ENCODE data around the gene PRRG2.

Gene PRRG2

DNA sequence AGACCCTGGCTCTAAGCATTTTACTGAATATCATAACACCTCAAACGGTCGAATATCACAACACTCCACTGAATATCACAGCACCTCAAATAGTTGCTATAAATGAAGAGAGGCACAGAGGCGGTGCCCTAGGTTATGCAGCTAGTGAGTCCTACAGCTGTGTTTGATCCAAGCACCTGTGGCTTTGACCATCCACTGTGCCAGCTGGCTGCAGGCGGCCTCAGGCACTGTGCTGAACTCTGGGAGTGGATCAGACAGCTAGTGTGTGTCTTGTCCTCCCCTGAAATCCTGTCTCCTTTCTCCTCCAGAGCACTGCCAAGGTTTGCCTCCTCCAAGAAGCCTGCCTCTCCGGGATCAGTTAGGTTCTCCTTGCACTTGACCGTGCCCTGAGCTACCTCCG, 8.1 kb upstream of the PRRG2 start:
- no peaks in the 10 kb centered on the region for H3K27me3 ChIP-seq (ENCODE audit: insufficient read depth, low read length, poor library complexity)
- no peak for ATAC-seq (ENCODE audit: insufficient read depth, low read depth)
- no peak overlapping the region for H3K9ac ChIP-seq (ENCODE audit: low read depth, low read length)
- no peak overlapping the region for H3K4me2 ChIP-seq (ENCODE audit: insufficient read depth, low read length)
- DNase-seq: no peak
- H3K27ac ChIP-seq (ENCODE audit: low read length): no peak overlapping the region
- peaks cover 26% of the 10 kb centered on the region for H3K36me3 ChIP-seq (ENCODE audit: insufficient read depth, low read length)
- H4K20me1 ChIP-seq (ENCODE audit: insufficient read depth, low read length): peaks cover 28% of the 10 kb centered on the region; the same call in 1 of the 2 replicates
- TF ChIP-seq EZH2 (IDR thresholded peaks at IDR 0.05; ENCODE audit: borderline replicate concordance, low read depth, low read length, severe bottlenecking) (no peak), CTCF (IDR thresholded peaks at IDR 0.05; ENCODE audit: borderline replicate concordance, extremely low read depth, low read length, poor library complexity, severe bottlenecking) (no peak)
- no peaks in the 10 kb centered on the region for H3K9me3 ChIP-seq (ENCODE audit: insufficient read depth, low read length, severe bottlenecking)
- peaks cover 23% of the 10 kb centered on the region for H3K4me1 ChIP-seq (ENCODE audit: insufficient read depth, low read length)
- no peak overlapping the region for H2AFZ ChIP-seq (ENCODE audit: low read depth, low read length)
- H3K4me3 ChIP-seq (ENCODE audit: low read depth in 1 of 2, low read length in 2 of 2): no peak overlapping the region
- peaks cover 58% of the 10 kb centered on the region for H3K79me2 ChIP-seq (ENCODE audit: insufficient read depth, low read length)

DNA sequence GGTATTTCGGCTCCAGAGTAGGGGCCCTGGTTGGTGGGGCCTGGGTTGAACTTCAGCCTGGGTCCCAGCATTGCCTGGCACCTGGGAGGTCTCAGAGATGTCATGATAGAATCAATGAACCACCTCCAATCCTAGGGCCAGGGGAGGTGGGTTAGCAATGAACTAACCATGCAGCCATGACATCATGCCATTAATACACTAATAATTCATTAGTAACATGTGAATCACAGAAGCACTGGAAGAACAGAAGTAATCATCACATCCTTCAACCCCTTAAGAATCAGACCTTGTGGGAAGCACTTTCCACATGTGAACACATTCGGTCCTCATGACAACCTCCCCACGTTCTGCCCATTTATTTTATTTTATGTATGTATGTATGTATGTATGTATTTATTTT, 7.7 kb upstream of the PRRG2 start:
- no peak overlapping the region for H3K27ac ChIP-seq (ENCODE audit: low read length)
- H3K9me3 ChIP-seq (ENCODE audit: insufficient read depth, low read length, severe bottlenecking): no peaks in the 10 kb centered on the region
- no peak overlapping the region for H2AFZ ChIP-seq (ENCODE audit: low read depth, low read length)
- peaks cover 28% of the 10 kb centered on the region; the same call in 1 of the 2 replicates for H4K20me1 ChIP-seq (ENCODE audit: insufficient read depth, low read length)
- TF ChIP-seq EZH2 (IDR thresholded peaks at IDR 0.05; ENCODE audit: borderline replicate concordance, low read depth, low read length, severe bottlenecking) (no peak), CTCF (IDR thresholded peaks at IDR 0.05; ENCODE audit: borderline replicate concordance, extremely low read depth, low read length, poor library complexity, severe bottlenecking) (no peak)
- H3K36me3 ChIP-seq (ENCODE audit: insufficient read depth, low read length): peaks cover 26% of the 10 kb centered on the region
- no peak overlapping the region for H3K4me3 ChIP-seq (ENCODE audit: low read depth in 1 of 2, low read length in 2 of 2)
- no peak overlapping the region for H3K4me2 ChIP-seq (ENCODE audit: insufficient read depth, low read length)
- ATAC-seq (ENCODE audit: insufficient read depth, low read depth) (no peak), DNase-seq (no peak)
- no peaks in the 10 kb centered on the region for H3K27me3 ChIP-seq (ENCODE audit: insufficient read depth, low read length, poor library complexity)
- no peak overlapping the region for H3K9ac ChIP-seq (ENCODE audit: low read depth, low read length)
- peaks cover 19% of the 10 kb centered on the region for H3K4me1 ChIP-seq (ENCODE audit: insufficient read depth, low read length)
- H3K79me2 ChIP-seq (ENCODE audit: insufficient read depth, low read length): peaks cover 62% of the 10 kb centered on the region

DNA sequence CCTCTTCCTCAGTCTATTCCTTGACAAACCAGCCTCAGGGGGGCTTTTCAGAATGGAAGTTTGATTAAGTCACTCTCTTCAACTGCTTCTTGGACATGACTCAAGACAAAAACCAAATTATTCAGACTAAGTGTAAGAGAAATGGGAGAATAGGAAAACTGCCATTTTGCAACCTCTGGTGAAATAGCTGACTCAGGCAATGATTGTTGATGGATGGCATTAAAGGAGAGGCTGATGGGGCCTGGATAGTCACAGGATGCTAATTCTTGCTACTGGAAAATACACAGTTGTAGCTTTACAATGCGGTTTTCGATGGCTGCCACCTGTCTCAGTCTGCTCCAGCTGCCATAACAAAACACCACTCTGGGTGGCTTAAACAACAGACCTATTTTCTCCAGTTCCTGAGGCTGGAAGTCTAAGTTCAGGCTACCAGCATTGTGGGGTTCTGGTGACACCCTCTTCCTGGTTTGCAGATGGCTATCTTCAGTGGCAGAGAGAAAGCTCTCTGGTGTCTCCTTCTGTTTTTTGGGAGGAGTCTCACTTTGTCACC, 6.8 kb upstream of the PRRG2 start:
- TF ChIP-seq CTCF (IDR thresholded peaks at IDR 0.05; ENCODE audit: borderline replicate concordance, extremely low read depth, low read length, poor library complexity, severe bottlenecking) (no peak), EZH2 (IDR thresholded peaks at IDR 0.05; ENCODE audit: borderline replicate concordance, low read depth, low read length, severe bottlenecking) (no peak)
- H3K9ac ChIP-seq (ENCODE audit: low read depth, low read length): no peak overlapping the region
- H3K79me2 ChIP-seq (ENCODE audit: insufficient read depth, low read length): peaks cover 69% of the 10 kb centered on the region
- H4K20me1 ChIP-seq (ENCODE audit: insufficient read depth, low read length): peaks cover 25% of the 10 kb centered on the region; the same call in 1 of the 2 replicates
- no peak overlapping the region for H2AFZ ChIP-seq (ENCODE audit: low read depth, low read length)
- no peak for DNase-seq
- no peak overlapping the region for H3K4me3 ChIP-seq (ENCODE audit: low read depth in 1 of 2, low read length in 2 of 2)
- no peak for ATAC-seq (ENCODE audit: insufficient read depth, low read depth)
- no peaks in the 10 kb centered on the region for H3K27me3 ChIP-seq (ENCODE audit: insufficient read depth, low read length, poor library complexity)
- no peak overlapping the region; the same call in 1 of the 2 replicates for H3K27ac ChIP-seq (ENCODE audit: low read length)
- H3K9me3 ChIP-seq (ENCODE audit: insufficient read depth, low read length, severe bottlenecking): no peaks in the 10 kb centered on the region
- peaks cover 17% of the 10 kb centered on the region for H3K4me1 ChIP-seq (ENCODE audit: insufficient read depth, low read length)
- no peak overlapping the region for H3K4me2 ChIP-seq (ENCODE audit: insufficient read depth, low read length)
- H3K36me3 ChIP-seq (ENCODE audit: insufficient read depth, low read length): peaks cover 26% of the 10 kb centered on the region

All from DND-41 (cell line).